SJCRH30 (cell line): ENCODE measurements around the gene EMC8. TPM values are rescaled to one million over a fixed set of nuclear protein-coding genes. Genes with fewer than 3 reads are reported as not detected.
A peak's percentile ranks its signal among the peaks of the same experiment; 100 is the strongest.

Experiments used
- DNase-seq, 2 experiments: peaks; one replicate each; pipeline ENCODE4 v3.0.0-alpha.2; 2015 to 2020
- H3K27ac ChIP-seq: fragments of 250-450 bp; sonication (Bioruptor Pico); 2 replicates; pipeline ENCODE4 v1.5.1; 2020; ENCODE audit warnings: mild to moderate bottlenecking, moderate library complexity
- H3K27me3 ChIP-seq: fragments of 250-450 bp; sonication (Bioruptor Pico); 2 replicates; pipeline ENCODE4 v1.5.1; 2020; ENCODE audit warnings: mild to moderate bottlenecking, moderate library complexity
- H3K36me3 ChIP-seq: fragments of 250-450 bp; sonication (Bioruptor Pico); 2 replicates; pipeline ENCODE4 v1.5.1; 2020; ENCODE audit warnings: mild to moderate bottlenecking, moderate library complexity
- H3K4me1 ChIP-seq: fragments of 250-450 bp; sonication (Bioruptor Pico); 2 replicates; pipeline ENCODE4 v1.5.1; 2020; ENCODE audit warnings: mild to moderate bottlenecking, moderate library complexity
- H3K4me3 ChIP-seq: fragments of 250-450 bp; sonication (Bioruptor Pico); 2 replicates; pipeline ENCODE4 v1.5.1; 2020; ENCODE audit warnings: mild to moderate bottlenecking, moderate library complexity
- H3K9me3 ChIP-seq: fragments of 250-450 bp; sonication (Bioruptor Pico); replicated peaks from 2 replicates; pipeline ENCODE4 v1.5.1; 2020; ENCODE audit warnings: mild to moderate bottlenecking, moderate library complexity
- total RNA-seq: library from RNA; depleted of rRNA; stranded (reverse); fragments of >200 nt; shearing (Covaris generic); gene quantifications from 2 replicates; pipeline ENCODE4 v1.2.3, GENCODE V29; 2014; rRNA removed

EMC8 gene
- total RNA-seq: 26.2 and 29.6 TPM in 2 replicates

GRCh38 chr16:85799497-85800320, at the start of gene EMC8, which contains the start of gene COX4I1:
Gene EMC8, minus strand, starts transcription at chr16:85799544. Its CDS starts 249 bp downstream, at chr16:85799295.
Gene COX4I1, plus strand, starts transcription at chr16:85799695. Its CDS starts 1,511 bp downstream, at chr16:85801206.
- no peaks in the 10 kb centered on the region for H3K4me1 ChIP-seq
- no peaks in the 10 kb centered on the region for H3K9me3 ChIP-seq
- peak within 1 kb of the TSS; percentile 86 for H3K4me3 ChIP-seq
- H3K27me3 ChIP-seq: no peaks in the 10 kb centered on the region
- H3K36me3 ChIP-seq: peaks cover 7% of the 10 kb centered on the region; the same call in 1 of the 2 replicates
- H3K27ac ChIP-seq: peak within 1 kb of the TSS; percentile 72
- peak; percentile 87 for DNase-seq

DNA sequence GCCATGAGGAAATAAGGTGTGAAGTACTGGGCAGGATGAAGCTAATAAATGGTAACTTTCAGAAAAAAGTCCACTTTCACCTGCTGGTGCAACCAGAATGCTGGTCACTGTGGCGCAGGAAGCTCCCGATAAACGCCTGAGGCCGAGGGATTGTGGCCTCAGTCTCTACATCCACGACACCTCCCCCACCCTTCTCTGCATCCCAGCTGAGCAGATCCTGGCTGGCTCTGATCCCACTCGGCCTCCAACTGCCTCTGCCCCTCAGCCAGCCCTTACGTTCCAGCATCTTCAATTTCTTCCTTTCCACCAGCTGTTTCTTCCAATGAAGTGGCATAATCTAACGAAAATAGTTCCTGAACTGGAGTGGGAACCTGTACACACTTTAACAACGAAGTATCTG, 49.6 kb upstream of the EMC8 start:
- no peaks in the 10 kb centered on the region for H3K27me3 ChIP-seq
- no peak overlapping the region for H3K27ac ChIP-seq
- H3K4me1 ChIP-seq: no peaks in the 10 kb centered on the region
- H3K9me3 ChIP-seq: no peaks in the 10 kb centered on the region
- no peak overlapping the region for H3K4me3 ChIP-seq
- peak in 1 of 2 experiments; percentile 20 for DNase-seq
- no peaks in the 10 kb centered on the region for H3K36me3 ChIP-seq

DNA sequence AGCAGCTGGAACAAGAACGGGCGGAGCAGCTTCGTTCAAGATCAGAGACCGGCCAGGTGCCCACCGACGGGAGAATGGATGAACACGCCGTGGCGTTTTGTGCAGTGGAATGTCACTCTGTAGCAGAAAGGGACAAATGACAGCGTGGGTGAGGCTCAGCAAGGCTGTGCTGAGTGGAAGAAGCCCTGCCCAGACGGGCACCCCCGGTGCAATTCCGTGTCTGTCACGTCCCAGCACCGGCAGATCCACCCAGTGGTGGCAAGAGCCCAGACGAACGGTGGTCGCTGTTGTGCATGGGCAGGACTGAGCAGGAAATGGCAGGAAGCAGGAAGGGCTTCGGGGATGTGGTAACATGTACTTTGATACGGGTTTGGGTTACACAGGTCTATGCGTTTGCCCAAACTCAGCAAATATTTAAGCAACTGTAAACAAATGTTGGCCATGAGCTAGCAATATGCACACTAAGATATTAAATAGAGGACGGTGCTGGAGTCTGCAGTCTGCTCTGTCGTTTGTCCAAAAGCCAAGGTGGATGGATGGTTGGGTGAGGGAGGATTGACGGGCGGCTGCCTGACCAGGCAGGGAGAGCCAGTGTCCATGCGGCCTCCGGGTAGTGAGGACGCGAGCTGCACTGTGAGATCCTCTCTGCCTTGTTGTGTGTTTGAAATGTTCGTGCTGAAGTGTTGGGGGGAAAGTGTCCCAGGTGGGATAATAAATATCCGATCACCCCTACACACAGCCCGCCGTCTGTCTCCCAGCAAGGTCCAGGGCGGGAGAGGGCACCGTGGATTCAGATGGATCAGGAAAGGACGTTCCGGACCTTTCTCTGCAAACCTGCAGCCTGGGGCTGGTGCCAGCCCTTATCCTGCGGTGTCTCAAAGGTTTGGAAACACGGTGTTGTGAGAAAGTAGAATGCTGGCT, 48.6 kb upstream of the EMC8 start:
- DNase-seq: no peak
- Histone ChIP-seq H3K27ac (no peak overlapping the region), H3K9me3 (no peaks in the 10 kb centered on the region), H3K4me3 (no peak overlapping the region), H3K4me1 (no peaks in the 10 kb centered on the region), H3K27me3 (no peaks in the 10 kb centered on the region), H3K36me3 (no peaks in the 10 kb centered on the region)

DNA sequence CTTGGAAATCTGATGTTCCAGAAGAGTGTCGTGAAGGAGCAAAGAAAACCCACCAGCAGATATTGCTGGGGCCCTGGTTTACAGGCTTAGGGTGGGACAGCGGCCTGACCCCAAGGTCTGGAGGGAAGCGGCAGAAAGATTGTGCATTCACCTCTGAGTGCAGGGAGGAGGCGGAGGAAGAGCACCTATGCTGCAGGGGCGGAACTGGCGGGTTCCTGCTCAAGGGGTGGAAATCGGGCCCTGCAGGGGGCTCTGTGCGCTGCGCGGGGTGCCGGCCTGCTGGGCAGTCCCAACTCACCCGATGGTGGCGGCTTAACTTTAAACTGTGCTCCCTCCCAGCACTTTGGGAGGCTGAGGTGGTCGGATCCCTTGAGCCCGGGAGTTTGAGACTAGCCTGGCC, 47.7 kb upstream of the EMC8 start:
- Histone ChIP-seq H3K4me3 (no peak overlapping the region), H3K4me1 (no peaks in the 10 kb centered on the region), H3K27me3 (no peaks in the 10 kb centered on the region), H3K27ac (no peak overlapping the region), H3K36me3 (no peaks in the 10 kb centered on the region), H3K9me3 (no peaks in the 10 kb centered on the region)
- no peak for DNase-seq

- no peak for DNase-seq
- no peaks in the 10 kb centered on the region for H3K9me3 ChIP-seq
- H3K27ac ChIP-seq: no peak overlapping the region
- H3K36me3 ChIP-seq: no peaks in the 10 kb centered on the region
- H3K4me1 ChIP-seq: no peaks in the 10 kb centered on the region
- no peaks in the 10 kb centered on the region for H3K27me3 ChIP-seq
- no peak overlapping the region for H3K4me3 ChIP-seq
These were observed 47.1 kb upstream of the EMC8 start for GRCh38 chr16:85846461-85846860.

DNA sequence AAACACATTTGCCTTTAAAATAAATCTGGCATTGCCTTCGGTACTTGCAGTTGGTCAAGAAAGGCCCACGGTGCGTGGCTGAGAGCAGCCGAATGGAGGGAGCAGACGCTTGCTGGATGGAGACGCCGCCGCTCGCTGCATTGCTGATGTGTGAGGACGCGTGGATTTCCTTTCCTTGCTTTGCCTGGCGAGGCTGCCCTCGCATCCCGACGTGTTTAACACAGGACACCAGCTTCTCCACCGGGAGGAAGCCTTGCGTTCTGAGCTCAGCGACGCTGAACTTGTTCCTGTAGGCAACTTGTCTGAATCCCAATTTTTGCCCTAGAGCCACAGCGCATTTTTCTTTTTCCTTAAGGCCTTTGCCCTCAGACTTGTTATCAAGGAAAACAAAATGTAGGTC, 45.9 kb upstream of the EMC8 start:
- Histone ChIP-seq H3K4me1 (no peaks in the 10 kb centered on the region), H3K27me3 (no peaks in the 10 kb centered on the region), H3K27ac (no peak overlapping the region), H3K4me3 (no peak overlapping the region), H3K9me3 (no peaks in the 10 kb centered on the region), H3K36me3 (no peaks in the 10 kb centered on the region)
- DNase-seq: no peak

- no peaks in the 10 kb centered on the region for H3K36me3 ChIP-seq
- H3K4me3 ChIP-seq: no peak overlapping the region
- H3K4me1 ChIP-seq: no peaks in the 10 kb centered on the region
- no peaks in the 10 kb centered on the region for H3K9me3 ChIP-seq
- no peaks in the 10 kb centered on the region for H3K27me3 ChIP-seq
- no peak overlapping the region for H3K27ac ChIP-seq
- no peak for DNase-seq
These were observed 45.4 kb upstream of the EMC8 start for GRCh38 chr16:85844786-85845185.

DNA sequence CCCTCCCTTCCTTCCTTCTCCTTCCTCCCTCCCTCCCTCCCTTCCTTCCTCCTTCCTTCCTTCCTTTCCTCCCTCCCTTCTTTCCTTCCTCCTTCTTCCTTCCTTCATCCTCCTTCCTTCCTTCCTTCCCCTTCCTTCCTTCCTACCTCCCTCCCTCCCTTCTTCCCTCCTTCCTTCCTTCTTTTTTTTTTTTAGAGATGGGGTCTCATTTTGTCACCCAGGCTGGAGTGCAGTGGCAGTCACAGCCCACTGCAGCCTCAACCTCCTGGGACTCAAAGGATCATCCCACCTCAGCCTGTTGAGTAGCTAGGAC, 44.8 kb upstream of the EMC8 start:
- Histone ChIP-seq H3K27me3 (no peaks in the 10 kb centered on the region), H3K9me3 (no peaks in the 10 kb centered on the region), H3K4me3 (no peak overlapping the region), H3K36me3 (no peaks in the 10 kb centered on the region), H3K27ac (no peak overlapping the region), H3K4me1 (no peaks in the 10 kb centered on the region)
- no peak for DNase-seq

GRCh38 chr16:85843471-85844168, 44.3 kb upstream of the EMC8 start:
- Histone ChIP-seq H3K4me1 (no peaks in the 10 kb centered on the region), H3K4me3 (no peak overlapping the region), H3K9me3 (no peaks in the 10 kb centered on the region), H3K27me3 (no peaks in the 10 kb centered on the region), H3K27ac (no peak overlapping the region), H3K36me3 (no peaks in the 10 kb centered on the region)
- DNase-seq: no peak

GRCh38 chr16:85842848-85843247, 43.5 kb upstream of the EMC8 start:
- Histone ChIP-seq H3K36me3 (no peaks in the 10 kb centered on the region), H3K27me3 (no peaks in the 10 kb centered on the region)
- no peak for DNase-seq

DNA sequence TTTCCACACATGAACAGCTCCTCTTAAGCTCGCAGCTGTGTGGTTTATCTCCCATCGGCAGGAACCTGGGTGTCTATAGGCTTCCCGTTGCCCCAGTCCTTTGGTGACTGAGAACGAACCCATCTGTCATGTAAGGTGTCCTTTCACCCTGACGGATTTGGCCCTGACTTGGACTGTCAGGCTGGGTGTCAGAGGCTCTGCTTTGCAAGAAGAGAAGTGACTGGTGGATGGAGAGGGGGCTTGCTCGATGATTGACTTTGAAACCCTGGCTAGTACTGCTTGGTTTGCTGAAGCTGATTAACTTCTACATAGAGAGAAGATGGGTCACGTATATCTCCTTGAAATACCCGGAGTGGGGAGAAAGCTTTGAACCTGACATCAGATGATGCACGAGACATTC, 43.1 kb upstream of the EMC8 start:
- H3K27me3 ChIP-seq: no peaks in the 10 kb centered on the region
- no peaks in the 10 kb centered on the region for H3K36me3 ChIP-seq
- no peak for DNase-seq
- H3K4me3 ChIP-seq: no peak overlapping the region
- H3K4me1 ChIP-seq: no peaks in the 10 kb centered on the region
- H3K27ac ChIP-seq: no peak overlapping the region
- H3K9me3 ChIP-seq: no peaks in the 10 kb centered on the region

More at GRCh38 chr16:85842848-85843247, 43.5 kb upstream of the EMC8 start:
- Histone ChIP-seq H3K9me3 (no peaks in the 10 kb centered on the region), H3K4me1 (no peaks in the 10 kb centered on the region), H3K27ac (no peak overlapping the region), H3K4me3 (no peak overlapping the region)

DNA sequence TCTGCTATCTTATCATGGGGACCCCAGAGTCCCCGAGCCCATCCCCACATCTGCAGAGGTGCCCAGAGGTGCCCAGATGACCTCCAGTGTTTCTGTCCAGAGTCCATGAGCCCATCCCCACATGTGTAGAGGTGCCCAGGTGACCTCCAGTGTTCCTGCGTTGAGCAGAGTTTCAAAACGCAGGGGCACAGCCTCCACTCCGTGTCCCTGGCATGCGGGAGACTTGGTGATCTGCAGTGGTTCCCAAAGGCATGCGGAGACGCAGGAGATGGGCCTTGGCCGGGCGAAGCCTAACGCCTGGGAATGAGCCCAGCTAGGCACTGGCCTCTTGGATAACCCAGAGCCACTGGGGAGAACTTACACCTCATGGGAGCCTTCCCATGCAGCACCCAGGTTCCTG, 41.5 kb upstream of the EMC8 start:
- no peaks in the 10 kb centered on the region for H3K27me3 ChIP-seq
- no peaks in the 10 kb centered on the region for H3K9me3 ChIP-seq
- no peak overlapping the region for H3K4me3 ChIP-seq
- no peak overlapping the region for H3K27ac ChIP-seq
- DNase-seq: no peak
- H3K4me1 ChIP-seq: no peaks in the 10 kb centered on the region
- no peaks in the 10 kb centered on the region for H3K36me3 ChIP-seq

DNA sequence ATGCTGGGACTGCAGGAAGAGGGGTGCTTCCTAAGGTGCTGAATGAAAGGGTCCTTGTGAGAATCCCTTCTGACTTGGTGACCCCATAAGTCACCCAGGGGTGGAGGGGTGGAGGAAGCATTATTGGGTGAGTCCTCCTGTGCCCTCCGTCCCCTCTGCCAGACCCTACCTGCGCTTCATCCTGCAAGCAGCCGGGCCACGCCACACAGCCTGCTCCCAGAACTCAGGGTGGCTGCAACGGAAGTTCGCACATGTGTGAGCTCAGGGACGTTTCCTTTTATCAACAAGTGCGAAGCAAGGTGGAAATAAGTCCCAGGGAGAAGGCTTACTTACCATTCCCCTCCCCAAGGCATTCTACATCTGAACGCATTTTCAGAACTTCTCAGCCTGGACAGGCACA, 41.1 kb upstream of the EMC8 start:
- no peak for DNase-seq
- no peaks in the 10 kb centered on the region for H3K9me3 ChIP-seq

GRCh38 chr16:85839681-85840240, 40.4 kb upstream of the EMC8 start:
- Histone ChIP-seq H3K27me3 (no peaks in the 10 kb centered on the region), H3K36me3 (no peaks in the 10 kb centered on the region), H3K27ac (no peak overlapping the region), H3K4me1 (no peaks in the 10 kb centered on the region), H3K9me3 (no peaks in the 10 kb centered on the region), H3K4me3 (no peak overlapping the region)
- no peak for DNase-seq

More for the DNA sequence above, 41.1 kb upstream of the EMC8 start:
- Histone ChIP-seq H3K27me3 (no peaks in the 10 kb centered on the region), H3K4me1 (no peaks in the 10 kb centered on the region), H3K36me3 (no peaks in the 10 kb centered on the region), H3K4me3 (no peak overlapping the region), H3K27ac (no peak overlapping the region)
